Measurements from ENCODE around the gene UGGT1.
"Not testable (repeated sequence)": the region's sequence is repeated elsewhere in the genome, so short reads cannot be mapped to it uniquely, and the experiment has no call there.

Gene UGGT1

DNA sequence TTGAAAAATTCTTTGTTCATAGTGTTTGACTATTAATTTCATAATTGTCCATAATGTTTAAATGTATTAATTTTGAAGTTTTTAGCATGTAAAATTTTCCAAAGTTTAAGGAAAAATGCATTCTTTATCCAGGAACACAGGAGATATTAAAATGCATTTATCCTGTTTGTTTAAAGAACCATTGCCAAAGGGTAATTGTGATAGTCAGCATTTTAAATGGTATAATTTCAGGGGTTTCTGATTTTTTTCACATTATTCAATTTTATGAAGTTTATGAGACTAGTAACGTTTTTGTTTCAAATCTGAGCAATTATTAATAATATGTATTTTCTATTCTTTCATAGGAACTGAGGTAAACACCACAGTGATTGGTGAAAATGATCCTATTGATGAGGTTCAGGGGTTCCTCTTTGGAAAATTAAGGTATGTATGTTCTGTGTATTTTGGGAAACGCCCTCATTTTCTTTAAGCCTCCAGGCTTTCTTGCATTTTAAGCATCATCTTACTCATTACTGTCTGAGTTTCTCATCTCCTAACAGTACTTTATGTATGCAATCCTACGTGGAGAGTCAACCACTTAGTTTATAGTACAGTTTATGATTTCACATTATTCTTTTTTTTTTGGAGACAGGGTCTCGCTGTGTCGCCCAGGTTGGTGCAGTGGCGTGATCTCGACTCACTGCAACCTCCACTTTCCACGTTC is 25.1 kb downstream of the UGGT1 start:
- DNase-seq (ENCODE audit: low spot score) = no peak

- no peak for DNase-seq (ENCODE audit: low spot score)
Measured at GRCh38 chr2:128134573-128134972, 43.6 kb downstream of the UGGT1 start.

- DNase-seq (ENCODE audit: low spot score) = no peak
Measured at GRCh38 chr2:128137094-128137616, 46.2 kb downstream of the UGGT1 start.

GRCh38 chr2:128139624-128140023 is 48.6 kb downstream of the UGGT1 start:
- DNase-seq (ENCODE audit: low spot score) = no peak

- DNase-seq (ENCODE audit: low spot score) = no peak
Measured at GRCh38 chr2:128145651-128146050, 54.7 kb downstream of the UGGT1 start.

GRCh38 chr2:128153786-128154185 is 62.8 kb downstream of the UGGT1 start:
- DNase-seq (ENCODE audit: low spot score) = no peak

GRCh38 chr2:128154225-128154624 is 63.2 kb downstream of the UGGT1 start:
- DNase-seq (ENCODE audit: low spot score) = no peak

DNA sequence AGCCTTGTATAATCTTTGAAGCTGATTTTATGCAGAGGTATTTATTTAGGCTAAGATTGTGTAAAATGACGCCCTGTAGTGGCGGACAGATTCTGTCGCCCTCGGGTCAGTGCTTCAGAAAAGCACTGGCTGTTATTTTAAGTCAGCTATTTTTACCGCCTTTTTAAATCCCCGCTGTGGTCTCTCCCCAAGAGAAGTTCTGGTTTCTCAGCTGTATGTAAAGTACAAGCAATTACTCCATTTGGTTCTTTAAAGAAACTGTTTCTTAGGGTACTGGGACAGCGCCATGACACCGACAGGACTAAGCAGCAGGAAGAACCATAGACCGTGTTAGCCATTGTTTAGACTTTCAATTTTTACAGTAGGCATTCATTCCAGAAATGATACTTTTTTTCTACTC is 65.0 kb downstream of the UGGT1 start:
- DNase-seq (ENCODE audit: low spot score) = no peak

GRCh38 chr2:128156812-128157211 is 65.8 kb downstream of the UGGT1 start:
- no peak for DNase-seq (ENCODE audit: low spot score)

DNA sequence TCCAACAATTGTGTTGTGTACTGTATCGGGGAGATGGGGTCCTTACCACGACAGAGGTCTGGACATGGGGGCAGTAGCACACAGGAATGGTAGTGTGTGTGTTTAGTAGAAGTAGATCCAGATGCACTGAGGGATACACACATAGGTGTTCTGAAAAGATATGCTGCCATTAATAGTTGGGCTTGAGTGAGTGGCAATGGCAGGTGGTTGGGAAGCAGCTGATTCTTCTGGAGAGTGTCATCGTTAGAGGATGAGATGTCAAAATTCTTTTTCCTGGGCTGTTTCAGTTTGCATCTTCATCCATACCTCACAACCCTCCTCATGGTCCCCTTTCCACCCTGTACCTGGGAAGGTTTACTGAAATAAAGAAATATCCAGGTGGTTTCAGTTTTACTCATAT is 66.6 kb downstream of the UGGT1 start:
- DNase-seq (ENCODE audit: low spot score) = no peak

DNA sequence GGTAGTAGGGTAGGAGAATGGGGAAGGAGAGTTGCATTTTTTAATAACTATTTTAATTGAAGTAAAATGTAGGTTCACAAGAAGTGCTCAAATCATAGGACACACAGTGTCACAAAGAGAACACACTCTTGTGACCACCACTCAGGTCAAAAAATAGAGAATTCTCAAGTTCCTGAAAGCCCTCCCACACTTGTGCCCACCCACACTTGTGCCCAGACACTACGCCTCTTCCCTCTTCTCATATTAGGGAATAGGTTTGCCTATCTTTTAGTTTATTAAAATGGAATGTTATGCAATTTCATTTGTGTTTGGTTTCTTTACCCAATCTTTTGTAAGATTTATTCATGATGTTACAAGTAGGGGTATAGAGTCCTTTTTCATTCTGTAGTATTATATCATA is 67.2 kb downstream of the UGGT1 start:
- DNase-seq (ENCODE audit: low spot score) = no peak

DNA sequence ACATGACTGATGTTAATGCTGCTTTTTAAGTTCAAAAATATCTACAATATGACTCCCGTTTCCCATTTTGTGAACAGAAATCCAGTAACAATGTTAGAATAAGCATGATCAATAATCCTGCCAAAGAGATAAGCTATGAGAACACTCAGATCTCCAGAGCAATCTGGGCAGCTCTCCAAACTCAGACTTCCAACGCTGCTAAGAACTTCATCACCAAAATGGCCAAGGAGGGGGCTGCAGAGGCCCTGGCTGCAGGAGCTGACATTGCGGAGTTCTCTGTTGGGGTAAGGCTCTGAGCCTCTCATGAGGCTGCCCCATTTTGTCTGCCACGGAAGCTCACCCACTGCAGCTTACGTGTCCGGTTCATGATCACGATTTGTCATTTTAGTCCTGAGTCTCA is 68.4 kb downstream of the UGGT1 start:
- no peak for DNase-seq (ENCODE audit: low spot score)

DNA sequence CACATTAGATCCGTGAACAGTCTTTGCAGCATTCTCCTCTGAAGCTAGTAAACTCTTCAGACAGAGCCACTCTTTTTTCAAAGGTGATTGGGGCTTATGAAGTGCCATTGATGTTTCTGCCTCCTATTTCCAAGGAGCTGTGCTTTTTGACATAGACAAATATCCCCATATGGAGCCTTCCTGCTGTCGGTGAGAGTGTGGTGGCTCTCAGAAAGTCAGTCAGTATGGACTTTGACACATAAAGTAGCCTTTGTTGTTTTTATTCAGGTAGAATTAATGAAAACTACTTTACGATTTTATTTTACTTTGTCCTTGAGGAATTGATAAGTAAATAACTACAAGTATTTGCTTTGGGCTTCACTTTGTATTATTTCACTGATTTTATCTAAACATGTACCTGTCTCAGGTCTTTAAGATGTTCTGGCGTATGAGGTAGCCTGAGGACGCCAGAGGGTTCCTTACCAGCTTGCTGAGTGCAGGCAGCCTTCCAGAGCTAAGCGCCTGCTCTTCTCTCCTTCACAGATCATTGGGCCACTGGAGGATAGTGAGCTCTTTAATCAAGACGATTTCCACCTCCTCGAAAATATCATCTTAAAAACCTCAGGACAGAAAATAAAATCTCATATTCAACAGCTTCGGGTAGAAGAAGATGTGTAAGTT is 69.7 kb downstream of the UGGT1 start:
- no peak for DNase-seq (ENCODE audit: low spot score)

DNA sequence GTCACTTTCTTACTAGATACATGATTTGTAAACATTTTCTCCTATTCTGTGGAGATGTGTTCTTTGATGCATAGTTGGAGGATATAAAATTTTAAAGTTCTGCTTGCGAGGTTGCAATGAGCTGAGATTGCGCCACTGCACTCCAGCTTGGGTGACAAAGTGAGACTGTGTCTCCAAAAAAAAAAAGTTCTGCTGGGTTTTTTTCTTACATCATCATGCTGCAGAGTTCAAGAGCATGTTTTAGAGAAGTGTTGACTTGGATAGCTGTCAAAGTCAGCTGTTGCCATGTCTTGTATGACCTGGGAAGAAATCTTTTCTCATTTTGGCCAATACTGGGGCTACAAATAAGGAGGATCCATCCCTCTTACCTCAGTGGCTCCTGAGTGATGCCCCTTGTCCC is 71.3 kb downstream of the UGGT1 start:
- no peak for DNase-seq (ENCODE audit: low spot score)

DNA sequence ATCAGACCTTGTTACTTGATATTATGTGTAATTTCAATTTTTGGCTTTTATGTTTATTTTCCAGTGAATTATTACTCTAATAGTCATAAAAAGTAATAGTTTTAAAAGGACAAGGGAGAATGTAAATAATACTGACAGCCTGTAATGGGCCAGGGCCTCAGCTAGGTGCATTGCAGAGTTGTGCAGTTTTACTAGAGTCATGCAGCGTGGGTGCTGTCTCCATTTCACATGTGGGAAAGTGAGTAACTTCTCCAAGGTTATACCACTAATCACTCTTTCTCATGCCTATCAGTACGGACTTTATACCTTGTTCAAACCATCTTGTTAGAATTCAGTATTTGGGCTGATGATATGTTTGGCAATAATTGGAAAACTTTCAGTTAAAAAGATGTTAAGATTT is 73.3 kb downstream of the UGGT1 start:
- DNase-seq (ENCODE audit: low spot score) = no peak

DNA sequence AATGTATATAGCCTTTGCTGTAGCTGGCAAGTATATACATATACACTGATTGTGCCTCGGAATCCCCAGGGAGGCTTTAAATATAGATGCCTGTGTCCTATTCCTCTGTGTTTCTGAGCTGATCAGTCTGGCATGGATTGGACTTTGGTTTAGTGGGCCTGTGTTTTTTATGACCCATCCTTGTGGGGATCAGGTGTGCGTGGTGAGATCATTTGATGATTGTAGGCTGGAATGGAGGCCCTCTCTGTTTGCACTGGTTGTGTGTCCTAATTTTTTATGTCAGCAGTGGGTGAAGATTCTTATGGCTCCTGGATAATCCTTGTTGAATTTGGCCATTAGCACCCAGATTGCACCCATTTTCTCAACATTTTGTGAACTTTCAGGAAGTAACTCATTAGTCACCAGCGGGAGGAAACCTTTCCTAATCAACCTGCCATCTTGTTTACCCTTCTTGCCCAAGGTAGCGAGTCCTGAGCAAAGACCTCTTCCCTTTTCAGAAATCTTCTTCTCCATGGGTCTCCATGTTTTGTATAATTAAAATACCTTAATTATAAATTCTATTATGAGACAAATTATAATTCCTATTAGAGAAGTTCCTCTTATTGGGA is 75.8 kb downstream of the UGGT1 start:
- DNase-seq (ENCODE audit: low spot score) = no peak

DNA sequence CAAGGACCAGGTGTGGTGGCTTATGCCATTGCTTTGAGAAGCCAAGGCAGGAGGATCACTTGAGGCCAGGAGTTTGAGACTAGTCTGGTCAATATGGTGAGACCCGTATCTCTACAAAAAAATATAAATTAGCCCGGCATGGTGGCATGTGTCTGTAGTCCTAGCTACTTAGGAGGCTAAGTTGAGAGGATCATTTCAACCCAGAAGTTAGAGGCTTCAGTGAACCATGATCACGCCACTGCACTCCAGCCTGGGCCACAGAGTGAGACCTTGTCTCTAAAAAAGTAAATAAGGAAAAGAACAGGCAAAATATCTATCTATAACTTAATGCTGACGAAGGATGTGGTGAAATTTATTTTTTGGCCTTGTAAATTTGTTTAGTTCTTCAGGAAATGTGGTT is 78.1 kb downstream of the UGGT1 start:
- DNase-seq (ENCODE audit: low spot score) = no peak

- DNase-seq (ENCODE audit: low spot score) = no peak
Measured at GRCh38 chr2:128169497-128169896, 78.5 kb downstream of the UGGT1 start.

DNA sequence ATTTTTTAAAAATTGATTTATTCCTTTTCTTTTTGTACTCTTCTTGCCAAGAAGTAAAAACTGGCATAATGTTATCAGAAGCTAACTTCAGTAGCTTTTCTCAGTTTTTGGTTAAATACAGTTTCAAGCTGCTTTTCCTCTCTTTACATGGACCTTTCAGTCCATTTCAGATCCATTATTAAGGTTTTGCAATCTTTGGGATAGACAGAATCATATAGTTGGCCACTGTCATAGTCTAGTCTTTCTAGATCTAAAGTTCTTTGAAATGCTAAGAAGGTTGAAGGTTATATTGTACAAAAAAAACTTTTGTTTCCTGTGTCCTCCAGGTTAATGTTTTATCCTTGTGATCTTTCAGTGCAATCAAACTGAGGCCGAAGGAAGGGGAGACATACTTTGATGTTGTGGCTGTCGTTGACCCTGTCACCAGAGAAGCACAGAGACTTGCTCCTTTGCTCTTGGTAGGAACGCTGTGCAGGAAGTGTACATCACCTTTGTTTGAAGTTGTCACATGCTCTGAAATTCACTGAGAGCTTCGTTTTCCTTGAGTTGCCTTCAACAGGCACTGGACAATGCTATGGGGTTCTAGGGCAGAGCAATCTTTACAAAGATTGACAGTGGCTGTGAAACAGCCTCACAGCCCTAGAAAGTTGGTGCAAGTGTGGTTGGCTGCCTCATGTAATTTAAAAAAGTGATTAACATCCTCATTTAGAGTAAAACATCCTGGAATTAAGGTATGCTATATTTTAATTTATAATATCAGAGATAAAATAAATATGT is 79.1 kb downstream of the UGGT1 start:
- DNase-seq (ENCODE audit: low spot score) = no peak

DNA sequence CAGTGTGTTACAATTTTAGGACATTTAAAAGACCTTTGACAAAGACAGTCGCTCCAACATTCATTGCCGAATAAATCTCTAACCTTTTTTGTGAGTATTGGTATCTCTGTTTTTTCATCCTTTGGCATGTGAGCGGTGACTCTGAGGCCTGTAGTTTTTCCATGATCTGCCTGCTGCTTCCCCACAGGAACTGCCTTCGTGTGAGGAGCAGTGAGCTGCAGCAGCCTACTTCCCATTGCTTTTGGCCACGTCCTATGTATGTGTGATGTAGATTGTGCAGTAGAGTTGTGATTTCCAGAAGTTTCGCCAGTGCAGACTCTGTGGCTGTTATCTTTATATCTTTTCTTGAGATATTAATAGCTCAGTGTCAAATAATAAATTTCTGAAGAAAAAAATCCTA is 79.8 kb downstream of the UGGT1 start:
- no peak for DNase-seq (ENCODE audit: low spot score)

DNA sequence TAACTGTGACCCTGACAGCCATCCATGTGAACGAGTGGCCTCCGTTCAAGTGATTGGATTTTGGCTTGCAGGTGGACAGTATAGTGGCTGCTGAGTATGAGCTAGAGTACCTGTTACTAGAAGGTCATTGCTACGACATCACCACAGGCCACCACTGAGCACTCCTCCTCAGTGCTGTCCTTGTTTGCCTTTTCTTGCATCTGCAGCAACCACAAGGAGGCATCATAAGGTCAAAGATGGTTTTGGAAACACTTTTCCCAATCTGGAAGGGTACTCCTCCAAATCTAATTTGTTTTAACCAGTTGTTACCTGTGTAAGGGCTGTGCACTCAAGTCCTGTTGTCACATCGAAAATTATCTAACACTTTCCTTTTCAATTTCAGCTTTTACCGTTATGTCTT is 81.2 kb downstream of the UGGT1 start:
- no peak for DNase-seq (ENCODE audit: low spot score)

- not testable (repeated sequence) for DNase-seq (ENCODE audit: low spot score)
Measured at GRCh38 chr2:128174067-128174466, 83.1 kb downstream of the UGGT1 start.

GRCh38 chr2:128177315-128177714 is 86.3 kb downstream of the UGGT1 start:
- no peak for DNase-seq (ENCODE audit: low spot score)
